Measurements from ENCODE around the gene APOF.
"Not testable (repeated sequence)": the region's sequence is repeated elsewhere in the genome, so short reads cannot be mapped to it uniquely, and the experiment has no call there.

Gene APOF, protein sequence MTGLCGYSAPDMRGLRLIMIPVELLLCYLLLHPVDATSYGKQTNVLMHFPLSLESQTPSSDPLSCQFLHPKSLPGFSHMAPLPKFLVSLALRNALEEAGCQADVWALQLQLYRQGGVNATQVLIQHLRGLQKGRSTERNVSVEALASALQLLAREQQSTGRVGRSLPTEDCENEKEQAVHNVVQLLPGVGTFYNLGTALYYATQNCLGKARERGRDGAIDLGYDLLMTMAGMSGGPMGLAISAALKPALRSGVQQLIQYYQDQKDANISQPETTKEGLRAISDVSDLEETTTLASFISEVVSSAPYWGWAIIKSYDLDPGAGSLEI

DNA sequence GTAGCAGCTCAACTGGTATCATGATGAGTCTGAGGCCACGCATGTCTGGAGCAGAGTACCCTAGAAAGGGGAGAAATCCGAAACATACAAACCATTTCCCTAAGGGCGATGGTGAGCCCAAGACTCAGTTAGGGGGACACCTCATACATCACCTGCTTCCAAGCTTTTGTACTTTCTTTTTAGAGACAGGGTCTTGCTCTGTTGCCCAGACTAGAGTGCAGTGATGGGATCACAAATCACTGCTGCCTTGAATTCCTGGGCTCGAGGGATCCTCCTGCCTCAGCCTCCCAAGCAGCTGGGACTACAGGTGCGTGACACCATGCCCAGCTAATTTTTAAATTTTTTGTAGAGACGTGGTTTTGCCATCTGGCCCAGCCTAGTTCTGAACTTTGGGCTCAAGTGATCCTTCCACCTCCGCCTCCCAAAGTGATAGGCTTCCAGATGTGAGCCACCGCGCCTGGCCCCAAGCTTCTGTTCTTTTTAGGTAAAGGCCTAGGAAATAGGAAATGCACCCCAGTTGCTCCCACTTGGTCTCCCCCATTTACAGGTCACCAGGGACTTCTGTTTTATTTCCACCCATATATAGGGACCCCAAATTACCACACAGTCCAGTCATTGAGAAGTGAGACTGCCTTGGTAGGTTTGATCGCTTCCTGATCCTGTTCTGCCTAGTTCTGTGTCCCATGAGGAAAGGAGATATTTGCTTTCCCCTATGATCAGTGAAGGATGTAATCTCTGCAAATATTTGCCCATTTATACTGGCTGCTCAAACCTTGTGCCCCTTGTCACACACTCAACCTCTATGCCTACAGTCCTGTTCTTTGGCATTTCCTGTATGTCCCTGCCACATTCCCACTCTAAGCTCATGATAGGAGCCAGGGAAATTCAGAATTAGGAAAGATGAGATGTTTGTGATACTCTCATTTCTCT, at the start of gene APOF:
TSS of gene APOF (minus strand) at position 728 of the 930 bp plus-strand sequence. CDS start at position 616, 112 bp downstream.
- no peak for DNase-seq

DNA sequence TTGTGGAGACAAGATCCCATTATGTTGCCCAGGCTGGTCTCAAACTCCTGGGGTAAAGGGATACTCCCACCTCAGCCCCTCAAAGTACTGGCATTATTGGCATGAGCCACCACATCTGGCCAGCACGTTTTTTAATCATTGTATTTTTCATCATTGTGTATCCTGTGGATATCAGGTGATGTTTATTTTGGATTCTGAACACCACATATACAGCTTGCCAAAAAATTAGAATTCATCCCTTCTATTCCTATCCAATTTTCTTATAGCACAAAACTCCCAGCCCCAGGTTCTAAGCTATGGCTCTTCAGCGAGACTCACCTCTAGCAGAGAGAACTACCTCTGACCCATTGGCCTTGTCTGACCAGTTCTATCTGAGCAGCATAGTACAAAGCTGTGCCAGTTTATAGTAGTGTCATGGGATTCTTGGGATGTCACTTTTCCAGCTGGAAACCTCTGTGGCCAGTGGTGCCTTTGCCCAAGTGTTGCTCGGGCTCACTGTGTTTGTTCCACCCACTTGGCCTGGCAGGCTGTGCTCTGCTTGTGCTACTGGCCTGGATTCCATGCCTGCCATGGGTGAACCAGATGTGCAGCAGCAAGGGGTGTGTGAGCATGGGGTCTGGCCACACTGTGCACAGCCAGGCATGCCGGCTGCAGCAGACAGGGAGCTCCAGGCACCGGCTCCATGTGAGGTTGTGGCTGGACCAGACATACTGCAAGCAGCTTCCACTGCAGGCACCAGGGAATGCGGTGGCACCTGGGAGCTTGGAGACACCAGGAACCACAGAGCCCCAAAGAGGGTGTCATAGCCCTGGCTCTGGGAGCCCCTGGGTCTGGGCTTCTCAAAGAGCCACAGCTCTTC, 49.4 kb upstream of the APOF start:
- no peak for DNase-seq

GRCh38 chr12:56410768-56411167, 48.1 kb upstream of the APOF start:
- DNase-seq = no peak

- no peak for DNase-seq
Measured at GRCh38 chr12:56408799-56409417, 46.3 kb upstream of the APOF start.

DNA sequence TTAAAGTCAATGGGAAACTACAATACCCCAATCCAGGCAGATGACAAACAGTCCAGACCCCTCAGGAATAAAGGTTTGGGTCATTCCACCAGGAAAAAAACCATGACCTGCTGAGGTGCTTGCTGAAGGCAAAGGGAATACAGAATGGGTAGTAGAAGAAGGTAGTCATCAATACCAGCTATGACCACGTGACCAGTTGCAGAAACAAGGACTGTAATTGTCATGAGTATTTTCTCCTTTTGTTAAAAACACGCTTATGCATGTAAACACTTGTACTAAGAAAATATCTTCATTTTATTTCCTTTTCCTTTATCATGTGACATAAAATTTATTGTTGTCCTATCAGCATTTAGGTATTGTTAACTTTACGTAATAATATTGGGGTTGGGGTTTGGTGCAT, 41.6 kb upstream of the APOF start:
- DNase-seq = not testable (repeated sequence)

GRCh38 chr12:56401612-56402011, 39.0 kb upstream of the APOF start:
- not testable (repeated sequence) for DNase-seq

GRCh38 chr12:56401125-56401524, 38.5 kb upstream of the APOF start:
- not testable (repeated sequence) for DNase-seq

- not testable (repeated sequence) for DNase-seq
Measured at GRCh38 chr12:56399466-56399865, 36.8 kb upstream of the APOF start.

DNA sequence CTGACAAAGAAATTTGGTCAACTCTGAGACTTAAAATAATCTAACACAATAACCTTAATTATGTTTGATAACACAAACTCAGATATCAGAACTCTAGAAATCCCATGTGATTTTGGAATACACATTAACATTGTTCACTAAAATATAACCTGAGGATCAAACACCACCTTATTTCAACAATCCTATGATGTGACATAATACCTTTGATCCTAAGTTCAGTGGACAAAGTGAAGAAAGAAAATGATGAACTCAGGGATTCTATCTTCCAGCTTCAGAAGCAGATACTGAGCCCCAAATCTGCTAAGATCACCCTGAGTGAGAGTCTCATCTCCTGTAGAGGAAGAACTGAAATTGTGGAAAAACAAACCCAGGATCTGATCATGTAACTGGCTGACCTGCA, 35.7 kb upstream of the APOF start:
- no peak for DNase-seq

GRCh38 chr12:56392331-56392730, 29.7 kb upstream of the APOF start:
- DNase-seq = no peak

DNA sequence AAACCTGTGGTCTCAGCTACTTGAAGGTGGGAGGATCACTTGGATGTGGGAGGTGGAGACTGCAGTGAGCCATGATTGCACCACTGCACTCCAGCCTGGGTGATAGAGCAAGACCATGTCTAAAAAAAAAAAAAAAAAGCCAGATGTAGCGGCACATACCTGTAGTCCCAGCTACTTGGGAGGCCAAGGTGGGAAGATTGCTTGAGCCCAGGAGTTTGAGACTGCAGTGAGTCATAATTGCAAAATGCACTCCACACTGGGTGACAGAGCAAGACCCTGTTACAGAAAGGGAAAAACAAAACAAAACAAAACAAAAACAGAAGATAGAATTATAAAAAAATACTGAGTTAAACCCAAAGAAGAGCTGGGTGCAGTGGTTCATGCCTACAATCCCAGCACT, 29.1 kb upstream of the APOF start:
- no peak for DNase-seq

GRCh38 chr12:56389412-56389811, 26.8 kb upstream of the APOF start:
- DNase-seq = no peak

GRCh38 chr12:56387152-56387736, 24.6 kb upstream of the APOF start:
- no peak for DNase-seq

- no peak for DNase-seq
Measured at GRCh38 chr12:56385873-56386272, 23.2 kb upstream of the APOF start.

- DNase-seq = no peak
Measured at GRCh38 chr12:56382611-56383010, 20.0 kb upstream of the APOF start.

- DNase-seq = no peak
Measured at GRCh38 chr12:56377989-56378316, 15.3 kb upstream of the APOF start.

DNA sequence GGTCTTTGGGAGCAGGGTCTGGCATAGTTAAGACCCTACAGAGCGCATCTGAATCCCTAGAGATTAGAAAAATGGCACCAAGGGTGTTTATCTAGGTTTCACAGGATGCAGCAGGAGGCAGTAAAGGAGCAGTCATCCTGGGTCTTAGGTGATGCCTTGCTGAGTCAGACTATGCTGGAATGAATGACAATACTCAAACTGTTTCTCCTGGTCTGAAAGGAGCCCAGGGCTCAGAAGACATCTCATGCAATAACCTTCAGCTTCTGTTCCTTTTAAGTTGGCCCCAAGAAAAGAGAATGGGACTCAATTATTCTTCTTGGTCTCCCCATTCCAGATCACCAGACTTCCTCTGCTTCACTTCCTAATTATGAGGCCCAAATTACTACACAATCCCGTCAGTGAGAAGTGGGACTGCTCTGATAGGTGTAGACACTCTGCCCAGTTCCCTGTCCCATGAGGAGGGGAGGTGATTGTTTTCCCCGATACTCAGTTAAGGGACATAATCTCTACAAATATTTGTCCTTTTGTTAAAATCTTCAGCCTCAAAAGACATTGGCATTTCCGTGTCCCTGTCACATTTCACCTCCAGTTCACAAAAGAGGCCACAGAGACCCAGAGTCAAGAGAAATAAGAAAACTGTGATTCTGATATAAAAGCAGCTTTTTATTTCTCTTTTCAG, 14.8 kb upstream of the APOF start:
- no peak for DNase-seq

DNA sequence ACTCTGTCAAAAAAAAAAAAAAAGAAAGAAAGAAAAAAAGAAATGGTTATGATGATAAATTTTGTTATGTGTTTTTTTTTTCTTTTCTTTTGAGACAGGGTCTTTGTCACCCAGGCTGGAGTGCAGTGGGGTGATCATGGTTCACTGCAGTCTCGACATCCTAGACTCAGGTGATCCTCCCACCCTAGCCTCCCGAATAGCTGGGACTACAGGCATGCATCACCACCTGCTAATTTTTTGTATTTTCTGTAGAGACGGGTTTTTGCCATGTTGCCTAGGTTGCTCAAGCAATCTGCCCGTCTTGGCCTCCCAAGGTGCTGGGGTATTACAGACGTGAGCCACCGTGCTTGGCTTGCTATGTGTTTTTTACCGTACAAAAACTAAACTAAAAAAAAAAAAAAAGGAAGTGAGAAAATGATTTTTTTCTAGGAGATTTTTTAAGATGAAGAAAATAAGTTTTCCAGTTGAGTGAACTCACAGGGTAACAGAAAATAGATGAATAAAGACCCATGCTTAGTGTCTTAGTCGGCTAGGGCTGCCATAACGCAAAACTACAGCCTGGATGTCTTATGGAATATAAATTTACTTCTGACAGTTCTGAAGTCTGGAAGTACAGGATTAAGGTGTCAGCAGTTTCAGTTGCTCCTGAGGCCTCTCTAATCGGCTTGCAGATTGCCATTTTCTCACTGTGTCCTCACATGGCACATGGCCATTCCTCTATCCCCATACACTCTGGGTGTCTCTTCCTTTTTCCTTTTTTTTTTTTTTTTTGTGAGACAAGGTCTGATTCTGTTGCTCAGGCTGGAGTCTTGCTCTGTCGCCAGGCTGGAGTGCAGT, 13.2 kb upstream of the APOF start:
- no peak for DNase-seq

GRCh38 chr12:56374726-56375597, 12.3 kb upstream of the APOF start:
- DNase-seq = no peak

DNA sequence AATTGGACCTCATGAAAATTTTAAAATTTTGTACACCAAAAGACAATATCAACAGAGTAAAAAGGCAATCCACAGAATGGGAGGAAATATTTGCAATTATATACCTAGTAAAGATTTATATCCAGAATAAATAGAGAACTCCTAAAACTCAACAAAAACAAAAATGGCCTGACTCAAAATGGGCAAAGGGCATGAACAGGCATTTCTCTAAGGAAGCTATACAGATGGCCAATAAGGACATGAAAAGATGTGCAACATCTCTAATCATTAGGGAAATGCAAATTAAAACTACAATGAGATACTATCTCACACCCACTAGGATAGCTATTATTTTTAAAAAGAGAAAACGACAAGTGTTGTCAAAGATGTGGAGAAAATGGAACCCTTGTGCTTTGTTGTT, 10.9 kb upstream of the APOF start:
- no peak for DNase-seq

Measured in NCI-H524 (cell line).